Superior temporal gyrus (tissue), 1 donor: ENCODE measurements around the gene RGS7.
"Not testable (repeated sequence)": the region's sequence is repeated elsewhere in the genome, so short reads cannot be mapped to it uniquely, and the experiment has no call there.

Source experiments
- DNase-seq: peaks from one replicate; pipeline ENCODE4 v3.0.0-alpha.2; 2016; ENCODE audit errors: extremely low spot score

Gene RGS7

DNA sequence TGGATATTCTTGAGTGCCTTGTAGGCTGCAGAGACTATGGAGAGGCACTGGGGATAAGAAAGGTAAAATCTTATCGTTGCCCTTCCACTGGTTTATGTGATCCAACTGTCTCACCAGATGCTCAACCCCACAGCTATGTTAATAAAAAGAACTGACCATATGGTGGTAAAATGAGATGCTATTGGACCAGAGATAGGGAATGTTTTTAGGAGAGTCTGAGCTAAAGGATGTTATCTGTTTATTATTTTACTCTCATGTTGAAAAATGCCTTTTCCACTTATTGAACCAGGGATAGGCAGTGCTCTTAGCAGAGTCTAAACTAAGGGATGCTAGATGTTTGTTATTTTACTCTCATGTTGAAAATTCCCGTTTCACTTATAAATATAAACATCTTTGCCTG is 572.2 kb downstream of the RGS7 start:
- DNase-seq = no peak

DNA sequence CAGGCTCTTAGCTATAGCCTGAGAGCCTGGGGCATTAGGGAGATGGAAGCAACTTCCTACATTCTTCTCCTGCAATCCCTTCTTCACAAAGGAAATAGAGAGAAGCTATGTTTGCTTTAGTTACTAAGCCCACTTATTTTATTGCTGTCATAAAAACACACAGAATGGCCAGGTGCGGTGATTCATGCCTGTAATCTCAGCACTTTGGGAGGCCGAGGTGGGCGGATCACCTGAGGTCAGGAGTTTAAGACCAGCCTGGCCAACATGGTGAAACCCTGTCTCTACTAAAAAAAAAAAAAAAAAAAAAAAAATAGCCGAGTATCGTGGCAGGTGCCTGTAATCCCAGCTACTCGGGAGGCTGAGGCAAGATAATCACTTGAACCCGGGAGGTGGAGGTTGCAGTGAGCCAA is 573.3 kb downstream of the RGS7 start:
- not testable (repeated sequence) for DNase-seq

- no peak for DNase-seq
These were observed 580.8 kb downstream of the RGS7 start for GRCh38 chr1:240776237-240776636.

DNA sequence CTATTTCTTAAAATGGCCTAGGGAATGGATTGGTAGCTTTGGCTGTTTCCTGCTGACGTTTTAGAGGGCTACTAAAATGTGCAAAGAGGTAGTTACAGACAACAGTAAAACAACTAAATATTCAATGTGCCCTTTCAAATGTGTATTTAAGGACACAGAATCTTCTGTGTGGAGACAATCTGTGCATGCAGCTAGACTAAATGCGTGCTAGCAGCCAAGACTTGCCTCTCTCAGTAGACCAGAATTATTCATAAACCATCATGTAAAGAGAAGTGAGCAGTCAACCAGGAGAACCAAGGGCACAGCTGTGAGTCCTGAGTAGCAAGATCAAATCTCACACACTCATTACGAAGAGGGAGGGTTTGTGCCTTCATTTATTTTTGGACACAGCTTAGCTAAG is 584.9 kb downstream of the RGS7 start:
- peak; percentile 33 for DNase-seq

DNA sequence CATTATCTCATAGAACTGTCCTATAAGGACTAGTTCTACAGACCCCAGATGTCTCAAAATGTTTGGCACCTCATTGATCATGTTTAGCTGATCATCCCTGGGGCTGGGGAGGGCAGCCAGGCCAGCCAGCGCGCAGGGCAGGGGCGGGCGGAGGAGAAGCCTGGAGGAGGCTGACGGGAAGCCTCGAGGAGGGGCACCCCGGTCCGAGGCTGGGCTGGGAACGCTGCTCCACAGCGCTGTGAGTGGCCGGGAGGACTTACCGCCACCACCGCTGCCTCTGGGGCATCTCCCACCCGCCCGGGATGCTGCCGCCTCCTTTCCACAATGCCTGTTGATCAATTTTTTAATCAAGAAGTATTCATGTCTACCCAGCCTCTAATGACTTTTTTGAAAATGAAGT is 585.6 kb downstream of the RGS7 start:
- DNase-seq = no peak

GRCh38 chr1:240768979-240769378 is 588.0 kb downstream of the RGS7 start:
- no peak for DNase-seq

GRCh38 chr1:240766831-240767230 is 590.2 kb downstream of the RGS7 start:
- DNase-seq = no peak

DNA sequence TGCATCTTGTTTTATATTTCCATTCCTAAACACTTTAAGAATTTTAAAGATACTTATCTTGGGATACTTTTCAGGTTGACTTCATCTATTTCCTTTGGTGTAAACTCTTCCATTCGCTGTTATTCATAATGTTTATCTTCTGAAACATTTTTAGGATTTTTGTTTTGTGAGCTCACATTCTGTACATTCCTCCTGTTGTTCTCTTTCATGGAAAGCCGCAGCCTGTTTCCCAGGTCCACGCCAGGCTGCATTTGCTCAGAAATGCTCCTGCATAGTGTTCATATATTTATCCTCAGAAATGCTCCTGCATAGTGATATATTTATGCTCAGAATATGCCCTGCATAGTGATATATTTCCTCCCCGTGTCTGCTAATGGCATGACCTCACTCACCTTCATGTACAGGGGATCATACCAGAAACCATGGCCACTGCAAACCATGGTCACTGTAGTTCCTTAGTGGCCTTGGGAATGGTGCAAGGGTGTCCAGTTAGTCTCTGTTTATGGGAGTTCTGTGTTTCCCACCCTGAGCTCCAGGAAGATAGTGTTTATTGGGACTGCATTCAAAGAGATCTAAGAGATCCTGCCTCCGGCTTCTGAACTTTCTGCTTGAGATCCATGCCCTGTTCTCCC is 591.2 kb downstream of the RGS7 start:
- DNase-seq = no peak

GRCh38 chr1:240763771-240764170 is 593.2 kb downstream of the RGS7 start:
- DNase-seq = no peak

- not testable (repeated sequence) for DNase-seq
These were observed 593.9 kb downstream of the RGS7 start for GRCh38 chr1:240763095-240763494.

- not testable (repeated sequence) for DNase-seq
These were observed 594.5 kb downstream of the RGS7 start for GRCh38 chr1:240762471-240762987.

DNA sequence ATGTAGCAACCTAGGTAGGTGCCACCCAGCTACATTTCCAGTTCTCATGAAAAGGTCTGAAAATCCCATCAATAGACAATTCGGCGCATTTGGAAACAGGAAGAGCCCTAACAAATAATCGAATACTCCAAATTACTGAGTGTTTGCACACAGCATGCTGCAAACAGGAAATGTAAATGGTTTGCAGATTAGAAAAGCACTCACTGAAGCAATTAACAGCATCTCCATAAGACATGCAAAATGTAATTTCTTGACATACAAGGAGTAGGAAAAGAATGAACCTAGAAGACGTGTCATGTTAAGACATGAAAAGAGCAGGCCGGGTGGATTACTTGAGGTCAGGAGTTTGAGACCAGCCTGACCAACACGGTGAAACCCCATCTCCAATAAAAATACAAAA is 598.2 kb downstream of the RGS7 start:
- DNase-seq = not testable (repeated sequence)

DNA sequence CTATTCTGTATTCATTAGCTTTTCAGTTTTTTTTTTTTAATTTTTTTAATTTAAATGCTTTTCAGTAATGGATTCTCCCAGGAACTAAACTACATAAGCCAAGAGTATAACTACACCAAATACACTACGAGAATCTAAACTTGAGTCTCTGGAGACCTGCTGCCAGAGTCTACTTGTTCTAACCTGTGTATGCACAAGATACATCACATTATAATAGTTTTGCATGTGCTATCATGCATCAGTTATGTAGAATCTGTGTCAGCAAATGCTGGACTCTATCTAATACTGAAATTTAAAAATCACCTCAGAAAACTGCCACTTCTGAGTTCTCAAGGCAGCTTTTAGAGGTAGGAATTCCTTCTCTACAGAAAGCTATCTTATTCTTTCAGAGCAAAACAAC is 598.7 kb downstream of the RGS7 start:
- DNase-seq = no peak

- no peak for DNase-seq
These were observed 609.1 kb downstream of the RGS7 start for GRCh38 chr1:240747907-240748306.

GRCh38 chr1:240743705-240744104 is 613.3 kb downstream of the RGS7 start:
- no peak for DNase-seq

- DNase-seq = no peak
These were observed 617.3 kb downstream of the RGS7 start for GRCh38 chr1:240739754-240740153.

GRCh38 chr1:240739139-240739538 is 617.9 kb downstream of the RGS7 start:
- no peak for DNase-seq

DNA sequence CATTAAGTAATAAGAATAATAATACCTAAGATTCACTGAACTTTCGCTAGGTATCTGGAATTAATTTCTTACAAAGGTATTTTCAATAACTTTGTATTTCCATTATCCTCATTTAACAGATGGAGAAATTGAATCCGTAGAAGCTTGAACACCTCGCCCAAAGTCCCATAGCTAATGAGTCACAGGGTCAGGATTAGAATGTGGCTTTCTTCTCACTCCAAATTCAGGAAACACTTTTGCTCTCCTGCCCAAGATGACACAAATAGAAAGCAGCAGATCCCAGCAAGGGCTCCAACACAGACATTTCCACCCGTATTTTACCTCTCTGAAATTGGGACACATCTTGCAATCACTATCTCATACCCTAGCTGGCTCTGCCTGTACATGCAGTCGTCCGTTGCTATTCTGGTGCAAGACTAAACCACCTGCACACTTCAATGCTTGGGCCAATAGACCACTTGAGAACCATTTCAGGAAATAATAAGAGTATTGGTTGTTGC is 619.2 kb downstream of the RGS7 start:
- no peak for DNase-seq

GRCh38 chr1:240737298-240737697 is 619.7 kb downstream of the RGS7 start:
- DNase-seq = no peak

- DNase-seq = not testable (repeated sequence)
These were observed 622.3 kb downstream of the RGS7 start for GRCh38 chr1:240734705-240735104.

DNA sequence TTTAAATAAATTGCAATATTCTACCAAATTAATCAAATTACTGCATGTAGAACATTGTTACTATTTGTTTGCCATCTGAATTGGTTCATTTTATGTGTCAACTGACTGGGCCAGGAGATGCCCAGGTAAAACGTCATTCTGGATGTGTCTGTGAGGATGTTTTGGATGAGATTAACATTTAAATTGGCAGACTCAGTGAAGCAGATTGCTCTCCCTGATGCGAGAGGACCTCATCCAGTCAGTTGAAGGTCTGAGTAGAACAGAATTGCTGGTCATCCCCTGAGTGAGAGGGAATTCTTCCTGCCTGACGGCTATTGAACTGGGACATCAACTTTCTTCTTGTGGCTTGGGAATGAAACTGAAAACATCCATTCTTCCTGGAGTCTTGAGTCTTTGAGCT is 623.0 kb downstream of the RGS7 start:
- DNase-seq = no peak

GRCh38 chr1:240732390-240732789 is 624.6 kb downstream of the RGS7 start:
- DNase-seq = peak; percentile 84
